Activated naive CD4-positive, alpha-beta T cell treated with Interleukin-2 at 50 U/mL for 16 hours (primary cell): Measurements from ENCODE around the gene LOXL1.
A peak's percentile ranks its signal among the peaks of the same experiment; 100 is the strongest.

Experiments
- DNase-seq: peaks from one replicate; pipeline ENCODE4 v3.0.0-alpha.2; 2020

LOXL1 gene

DNA sequence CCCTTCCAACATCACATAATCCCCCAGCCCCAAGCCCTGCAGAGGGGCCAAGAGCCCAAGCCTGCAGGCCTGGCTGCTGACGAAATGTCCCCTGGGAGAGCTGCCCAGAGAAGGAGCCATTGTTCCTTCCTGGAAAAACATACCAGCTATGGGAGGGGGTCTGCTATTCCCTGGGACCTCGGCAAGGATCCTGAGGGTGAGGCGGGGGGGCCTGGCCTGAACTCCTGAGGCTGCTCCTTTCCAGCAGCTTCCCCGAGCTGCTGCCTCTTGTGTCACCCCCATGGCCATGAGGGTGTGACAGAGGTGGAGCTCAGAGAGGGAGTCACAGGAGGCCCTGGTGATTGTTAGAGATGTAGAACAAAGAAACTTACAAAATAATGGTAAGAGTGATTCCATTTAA lies 12.9 kb downstream of the LOXL1 start:
- no peak for DNase-seq

DNA sequence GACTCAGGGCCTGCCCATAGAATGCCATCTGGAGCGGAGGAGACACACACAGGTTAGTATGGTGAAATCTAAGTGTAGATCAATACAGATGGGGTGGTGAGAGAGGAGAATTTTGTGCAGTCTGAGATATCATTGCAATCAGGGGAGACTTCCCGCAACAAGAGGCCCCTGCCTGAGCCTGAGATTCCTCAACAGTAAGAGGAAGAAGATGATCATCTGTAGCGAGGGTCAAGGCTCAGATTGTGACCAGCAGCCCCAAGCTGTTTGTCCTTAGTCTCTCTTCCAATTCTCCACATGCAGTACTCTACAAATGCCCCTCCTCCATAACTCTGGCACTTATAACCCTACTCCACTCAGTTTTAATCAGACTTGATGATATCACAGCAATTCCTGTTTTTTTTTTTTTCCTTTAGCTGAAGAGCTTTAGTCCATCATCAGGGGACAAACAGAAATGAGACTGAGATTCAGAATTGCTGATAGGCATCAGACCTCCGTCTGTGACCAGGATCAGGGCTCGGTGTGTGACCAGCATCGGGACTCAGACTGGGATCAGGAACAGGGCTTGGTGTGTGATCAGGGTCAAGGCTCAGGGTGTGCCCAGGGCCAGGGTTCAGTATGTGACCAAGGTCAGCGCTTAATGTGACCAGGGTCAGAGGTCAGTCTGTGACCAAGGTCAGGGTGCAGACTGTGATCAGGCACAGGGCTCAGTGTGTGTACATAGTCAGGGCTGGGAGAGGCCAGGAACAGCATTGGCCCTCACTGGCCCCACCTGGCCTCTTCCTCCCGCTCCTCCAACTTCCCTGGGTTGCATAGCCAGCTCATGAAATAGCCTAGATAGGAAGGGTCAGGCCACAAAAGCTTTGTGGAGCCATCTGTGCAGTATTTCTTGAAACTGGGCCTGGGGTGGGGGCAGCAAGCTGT lies 14.1 kb downstream of the LOXL1 start:
- DNase-seq, result no peak

DNA sequence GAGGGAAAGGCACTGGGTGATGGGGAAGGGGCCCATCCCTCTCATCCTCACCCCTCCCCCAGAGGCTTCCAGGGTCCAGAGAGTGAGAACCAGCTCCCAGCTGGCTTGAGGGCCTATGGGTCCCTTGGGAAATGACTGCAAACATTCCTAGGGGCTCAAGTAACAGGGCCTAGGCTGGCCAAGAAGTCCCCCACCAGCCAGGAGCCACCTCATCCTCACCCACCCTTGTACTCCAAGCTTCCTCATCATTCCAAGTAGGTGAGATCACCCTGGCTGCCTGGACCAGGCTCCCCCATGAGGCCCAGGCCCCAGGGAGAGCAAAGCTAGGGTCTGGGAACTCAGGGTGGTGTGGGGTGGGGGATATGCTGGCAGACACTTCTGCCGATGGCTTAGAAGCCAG lies 14.8 kb downstream of the LOXL1 start:
- no peak for DNase-seq

DNA sequence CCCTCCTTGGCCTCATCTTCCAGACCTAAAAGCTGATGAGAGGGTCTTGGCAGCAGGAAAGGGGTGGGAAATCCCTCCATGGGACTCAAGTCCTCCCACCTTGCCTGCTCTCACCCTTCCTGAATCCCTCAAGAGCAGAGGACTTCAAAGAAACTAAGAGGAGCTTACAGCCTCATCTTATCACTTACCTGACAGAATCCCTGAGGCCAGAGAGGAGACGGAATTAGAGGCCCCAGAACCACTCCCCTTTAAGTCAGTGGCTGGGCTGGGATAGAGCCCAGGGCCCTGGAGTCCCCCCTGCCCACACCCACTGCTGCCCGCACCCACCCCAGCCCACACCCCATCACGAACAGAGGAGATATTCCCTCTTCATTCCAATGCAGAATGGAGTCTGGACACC lies 15.2 kb downstream of the LOXL1 start:
- DNase-seq, result no peak

DNA sequence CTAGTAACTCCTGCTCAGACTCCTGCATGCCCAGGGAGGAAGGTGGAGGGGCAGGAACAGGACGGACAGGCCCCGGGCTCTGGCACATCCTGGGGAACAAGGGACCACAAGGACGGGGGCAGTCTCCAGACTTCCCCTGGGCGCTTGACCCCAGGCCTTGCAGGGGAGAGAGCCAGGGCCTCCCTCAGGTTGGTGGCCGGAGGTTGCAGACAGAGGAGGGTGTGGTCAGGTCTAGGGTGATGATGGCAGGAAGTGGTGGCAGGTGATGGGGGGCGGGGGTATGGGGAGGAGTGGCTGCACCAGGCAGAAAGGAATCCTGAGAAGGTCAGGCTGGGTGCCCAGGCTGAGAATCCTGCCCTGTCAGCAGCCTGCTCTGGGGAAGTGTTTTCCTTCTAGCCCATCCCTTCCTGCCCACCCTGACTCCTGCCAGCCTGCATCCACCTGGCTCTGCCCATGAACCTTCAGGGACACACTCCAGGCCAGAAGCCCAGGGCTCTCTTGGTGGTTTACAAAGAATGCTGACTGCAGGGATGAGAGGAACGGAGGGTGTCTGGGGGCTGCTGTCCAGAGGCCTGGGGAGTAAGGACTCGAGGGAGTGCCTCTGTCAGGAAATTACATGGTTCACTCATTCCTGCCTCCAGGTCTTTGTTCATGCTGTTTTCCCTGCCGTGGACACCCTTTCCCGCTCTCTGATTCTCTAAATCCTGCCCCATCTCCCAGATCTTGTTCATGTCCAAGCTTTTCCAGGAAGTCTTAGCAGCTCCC lies 15.8 kb downstream of the LOXL1 start:
- no peak for DNase-seq

DNA sequence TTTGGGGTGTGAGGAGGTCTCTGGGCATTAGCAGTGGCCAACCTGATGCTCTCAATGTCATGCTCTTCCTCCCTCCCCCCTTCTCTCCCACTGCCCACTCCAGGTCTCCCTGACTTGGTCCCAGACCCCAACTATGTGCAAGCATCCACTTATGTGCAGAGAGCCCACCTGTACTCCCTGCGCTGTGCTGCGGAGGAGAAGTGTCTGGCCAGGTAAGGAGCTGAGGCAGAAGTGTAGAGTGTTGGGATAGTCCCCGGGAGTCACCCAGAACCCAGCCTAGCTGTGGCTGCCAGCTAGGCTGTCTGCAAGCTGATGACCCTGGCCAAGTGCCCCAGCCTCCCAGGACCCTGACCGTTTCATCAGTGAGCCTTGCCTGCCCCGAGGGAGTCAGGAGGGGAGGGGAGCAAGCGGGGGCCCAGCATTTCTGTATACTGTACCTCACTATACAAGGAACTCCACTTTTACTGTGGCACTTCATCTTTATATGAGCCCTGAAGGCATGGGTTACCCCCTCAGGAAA lies 16.5 kb downstream of the LOXL1 start:
- no peak for DNase-seq

DNA sequence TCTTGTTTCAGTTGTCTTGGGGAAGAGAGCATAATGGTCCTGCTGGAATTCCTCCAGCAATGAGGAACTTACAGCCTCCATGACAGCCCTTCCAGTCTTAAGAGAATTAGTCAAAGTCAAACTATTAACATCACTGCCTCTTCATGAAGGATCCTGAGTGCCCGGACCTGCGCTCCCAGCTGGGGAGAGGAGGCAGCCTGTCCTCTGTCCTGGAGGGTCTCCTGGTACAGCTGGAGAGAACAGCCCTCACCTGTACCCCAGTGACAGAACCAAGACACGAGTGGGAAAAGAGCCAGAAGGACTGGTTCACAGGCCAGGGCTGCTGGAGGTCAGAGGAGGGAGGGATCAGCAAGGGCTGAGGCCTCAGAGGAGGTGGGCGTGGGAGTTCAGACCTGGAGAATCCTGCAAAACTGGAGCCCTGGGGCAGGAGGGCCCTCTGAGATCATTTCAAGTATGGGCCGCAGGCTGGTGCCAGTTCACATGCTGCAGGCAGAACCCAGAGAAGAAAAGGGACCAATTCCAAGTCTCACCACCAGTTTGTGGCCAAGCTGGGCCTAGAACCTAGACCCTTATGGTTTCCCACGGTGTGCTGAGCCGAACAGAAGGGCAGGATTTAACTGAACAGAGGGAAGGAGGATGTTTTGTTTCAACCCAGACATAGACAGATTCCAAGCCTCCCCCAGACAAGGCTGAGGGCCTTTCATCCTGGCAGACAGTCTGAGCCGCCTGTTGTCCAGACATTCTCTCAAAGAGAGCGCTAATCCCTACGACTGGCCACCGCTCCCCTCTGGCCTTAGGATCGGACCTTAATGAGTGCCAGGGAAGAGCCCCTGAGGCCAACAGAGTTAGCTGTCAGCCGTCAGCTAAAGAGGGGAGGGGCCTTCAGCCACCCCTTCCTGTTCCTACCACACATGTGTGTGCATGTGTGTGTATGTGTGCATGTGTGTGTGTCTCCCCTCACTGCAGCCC lies 18.2 kb downstream of the LOXL1 start:
- DNase-seq, result no peak

DNA sequence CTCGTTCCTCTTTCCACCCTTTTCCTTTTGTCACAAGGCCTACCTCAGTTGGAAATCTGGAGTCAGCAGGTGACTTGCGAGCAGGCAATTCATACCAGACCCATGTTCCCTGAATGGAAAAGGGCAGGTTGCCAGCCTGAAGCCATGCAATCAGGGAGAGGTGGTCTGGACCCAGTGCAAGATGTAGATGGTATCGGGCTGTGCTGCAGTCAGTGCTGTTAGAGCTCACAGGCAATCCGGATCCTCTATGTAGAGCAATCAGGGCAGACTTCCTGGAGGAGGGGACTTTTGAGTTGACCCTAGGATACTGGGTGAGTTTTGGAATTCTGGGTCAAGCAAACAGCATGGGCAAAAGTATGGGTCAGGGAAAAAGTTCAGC lies 18.9 kb downstream of the LOXL1 start:
- DNase-seq, result no peak

DNA sequence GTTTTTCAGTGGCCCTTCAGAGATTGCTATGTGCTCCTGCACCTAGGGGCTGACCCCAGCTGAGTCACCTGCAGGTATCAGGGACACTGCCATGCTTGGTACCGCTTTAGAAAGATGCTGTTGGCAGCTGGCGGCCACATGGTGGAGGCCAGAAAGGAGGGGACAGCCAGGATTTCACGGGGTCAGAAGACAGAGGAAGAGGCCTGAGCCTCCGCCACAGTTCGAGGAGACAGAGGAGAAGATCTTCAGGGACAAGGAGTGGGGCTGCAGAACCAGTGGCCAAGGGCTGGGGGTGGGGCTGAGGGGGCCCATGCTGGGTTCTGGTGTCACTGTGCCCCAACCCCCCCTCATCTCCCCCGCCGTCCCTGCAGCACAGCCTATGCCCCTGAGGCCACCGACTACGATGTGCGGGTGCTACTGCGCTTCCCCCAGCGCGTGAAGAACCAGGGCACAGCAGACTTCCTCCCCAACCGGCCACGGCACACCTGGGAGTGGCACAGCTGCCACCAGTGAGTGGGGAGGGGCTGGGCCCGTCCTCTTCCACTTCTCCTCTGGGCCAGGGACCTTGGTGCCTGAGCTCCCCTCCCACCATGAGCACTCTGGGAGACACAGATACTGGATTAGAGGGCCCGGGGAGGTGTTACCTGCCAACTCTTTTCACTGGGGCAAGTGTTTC lies 19.9 kb downstream of the LOXL1 start:
- no peak for DNase-seq

DNA sequence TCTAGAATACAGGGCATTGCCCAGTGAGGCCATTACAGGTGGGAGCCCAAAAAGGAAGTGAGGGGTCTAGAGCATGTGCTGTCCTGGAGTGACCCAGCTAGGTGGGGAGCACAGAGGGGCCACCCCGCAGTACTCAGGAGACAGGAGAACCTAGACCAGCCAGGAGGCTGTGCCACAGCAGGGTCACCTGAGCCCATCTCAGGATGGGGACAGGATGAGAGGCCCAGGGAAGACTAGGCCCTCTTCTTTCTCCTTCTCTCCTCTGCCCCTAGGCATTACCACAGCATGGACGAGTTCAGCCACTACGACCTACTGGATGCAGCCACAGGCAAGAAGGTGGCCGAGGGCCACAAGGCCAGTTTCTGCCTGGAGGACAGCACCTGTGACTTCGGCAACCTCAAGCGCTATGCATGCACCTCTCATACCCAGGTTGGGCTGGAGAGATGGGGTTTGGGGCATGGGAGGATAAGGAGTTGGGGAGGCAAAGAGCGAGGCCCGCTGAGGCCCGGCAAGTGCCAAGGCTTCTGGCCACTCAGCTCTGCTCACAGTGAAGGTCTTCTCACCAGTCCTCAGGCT lies 20.6 kb downstream of the LOXL1 start:
- DNase-seq, result no peak

DNA sequence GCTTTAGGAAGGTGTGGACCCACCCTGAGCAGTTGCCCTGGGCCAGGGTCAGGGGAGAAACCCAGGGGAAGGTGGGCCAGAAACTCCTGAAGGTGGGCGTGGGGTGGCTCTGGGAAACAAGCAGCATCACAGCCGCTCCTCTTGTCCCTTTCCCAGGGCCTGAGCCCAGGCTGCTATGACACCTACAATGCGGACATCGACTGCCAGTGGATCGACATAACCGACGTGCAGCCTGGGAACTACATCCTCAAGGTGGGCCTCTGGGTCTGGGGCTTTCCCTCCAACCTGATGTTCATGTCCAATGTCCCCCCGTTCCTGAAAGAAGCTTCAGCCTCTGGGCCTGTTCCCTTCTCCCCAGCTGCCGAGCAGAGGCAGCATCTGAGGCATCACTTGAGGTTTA lies 21.4 kb downstream of the LOXL1 start:
- no peak for DNase-seq

DNA sequence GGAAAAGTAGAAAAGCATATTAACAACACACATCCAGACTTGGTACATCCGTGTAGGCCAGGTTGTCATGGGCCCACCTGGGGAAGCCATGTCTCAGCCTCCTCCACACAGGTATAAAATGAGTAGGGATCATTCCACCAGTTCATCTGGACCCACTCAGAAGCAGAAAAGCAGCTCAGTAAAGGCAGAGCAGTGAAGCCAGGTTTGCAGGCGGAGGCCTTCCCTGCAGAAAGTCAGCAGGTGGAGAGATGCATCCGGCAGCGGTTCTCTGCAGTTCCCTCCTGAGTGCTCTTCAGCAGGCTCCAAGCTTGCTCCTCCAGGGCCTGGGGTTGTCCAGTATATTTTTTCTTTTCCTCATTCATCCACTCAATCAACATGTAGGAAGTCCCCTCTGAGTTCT lies 22.1 kb downstream of the LOXL1 start:
- no peak for DNase-seq

DNA sequence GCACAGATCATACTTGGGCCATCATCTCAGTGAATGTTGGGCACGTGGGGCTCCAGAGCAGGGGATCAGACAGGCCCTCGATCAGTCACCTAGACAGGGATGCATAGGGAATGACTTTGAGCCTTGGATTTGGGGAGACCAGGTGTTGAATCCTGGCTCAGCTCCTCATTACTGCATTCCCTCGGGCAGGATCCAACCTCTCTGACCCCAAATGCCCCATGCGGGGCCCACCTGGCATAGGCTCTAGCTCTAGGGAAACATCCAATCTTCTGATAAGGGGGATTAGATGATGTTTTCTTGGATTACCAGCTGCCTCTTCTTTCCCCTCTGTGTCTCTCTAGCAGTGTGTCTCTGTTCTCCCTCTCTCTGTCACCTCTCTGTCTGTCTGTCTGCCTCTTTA lies 22.7 kb downstream of the LOXL1 start:
- no peak for DNase-seq

DNA sequence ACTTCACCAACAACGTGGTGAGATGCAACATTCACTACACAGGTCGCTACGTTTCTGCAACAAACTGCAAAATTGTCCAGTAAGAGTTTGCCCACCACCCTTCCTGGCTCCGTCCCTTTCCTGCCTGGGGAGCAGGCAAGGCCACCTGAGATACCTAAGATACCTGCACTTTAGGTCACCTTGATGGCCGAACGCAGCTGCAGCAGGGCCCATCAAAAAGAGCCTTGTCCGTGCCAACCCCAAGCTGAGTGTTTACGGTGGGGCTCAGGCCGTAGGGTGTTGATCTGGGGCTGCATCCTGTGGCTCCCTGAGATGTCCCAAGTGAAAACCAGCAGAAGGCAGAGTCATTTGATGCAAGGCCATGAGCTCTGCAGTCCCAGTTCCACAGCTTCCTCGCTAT lies 23.2 kb downstream of the LOXL1 start:
- DNase-seq, result no peak

DNA sequence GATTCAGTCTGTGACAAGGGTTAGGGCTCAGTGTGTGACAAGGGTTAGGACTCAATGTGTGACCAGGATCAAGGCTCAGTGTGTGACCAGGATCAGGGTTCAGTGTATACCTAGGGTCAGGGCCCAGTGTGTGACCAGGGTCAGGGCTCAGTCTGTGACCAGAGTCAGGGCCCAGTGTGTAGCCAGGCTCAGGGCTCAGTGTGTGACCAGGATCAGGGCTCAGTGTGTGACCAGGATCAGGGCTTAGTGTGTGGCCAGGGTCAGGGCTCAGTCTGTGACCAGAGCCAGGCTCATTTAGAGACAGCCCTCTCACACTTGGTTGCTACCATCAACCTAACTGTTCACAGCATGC lies 24.2 kb downstream of the LOXL1 start:
- no peak for DNase-seq

DNA sequence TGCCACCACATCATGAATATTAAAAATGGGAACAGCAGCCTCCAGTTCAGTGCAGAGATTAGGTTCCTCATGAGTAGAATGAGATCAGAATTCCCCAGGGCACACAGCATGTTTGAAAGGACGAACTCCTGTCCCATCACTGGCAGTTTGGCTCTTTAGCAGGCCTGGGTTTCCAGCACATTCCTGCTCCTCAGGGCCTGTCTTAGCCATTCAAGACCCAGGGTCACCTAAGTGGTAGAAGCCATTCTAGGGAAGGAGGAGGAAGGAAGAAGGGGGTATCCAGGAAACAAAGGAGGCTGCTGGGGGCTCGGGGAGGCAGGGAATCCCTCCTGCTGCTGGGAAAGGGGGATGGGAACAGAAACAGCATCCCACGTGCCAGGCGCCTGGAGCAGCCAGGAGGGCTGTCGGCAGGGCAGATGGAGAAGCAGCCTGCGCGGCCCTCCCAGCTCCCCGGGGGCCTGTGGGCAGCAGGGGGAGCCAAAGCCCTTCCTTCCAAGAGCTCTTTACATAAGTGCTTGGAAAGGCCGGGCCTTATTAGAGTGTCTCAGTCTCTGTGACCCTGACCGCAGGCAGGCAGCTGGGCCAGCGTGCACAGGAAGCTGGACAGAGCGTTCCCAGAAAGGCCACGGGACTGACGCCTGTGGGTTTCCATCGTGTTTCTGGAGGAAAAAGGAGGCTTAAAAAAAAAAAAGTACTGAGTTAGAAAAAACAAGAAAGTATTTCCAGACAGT lies 24.7 kb downstream of the LOXL1 start:
- peak; percentile 66 for DNase-seq

DNA sequence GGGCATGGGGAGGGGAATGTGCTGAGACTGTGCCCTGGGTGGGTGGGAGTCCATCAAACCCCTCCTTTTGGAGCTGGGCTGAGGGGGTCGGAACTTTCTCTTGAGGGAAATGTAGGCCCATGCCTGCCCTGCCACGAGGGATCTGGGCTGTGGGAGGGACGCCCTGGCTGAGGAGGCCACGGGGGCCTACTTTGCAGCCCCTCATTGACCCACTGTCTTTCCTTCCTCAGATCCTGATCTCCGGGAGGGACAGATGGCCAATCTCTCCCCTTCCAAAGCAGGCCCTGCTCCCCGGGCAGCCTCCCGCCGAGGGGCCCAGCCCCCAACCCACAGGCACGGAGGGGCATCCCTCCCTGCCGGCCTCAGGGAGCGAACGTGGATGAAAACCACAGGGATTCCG lies 25.3 kb downstream of the LOXL1 start:
- no peak for DNase-seq

DNA sequence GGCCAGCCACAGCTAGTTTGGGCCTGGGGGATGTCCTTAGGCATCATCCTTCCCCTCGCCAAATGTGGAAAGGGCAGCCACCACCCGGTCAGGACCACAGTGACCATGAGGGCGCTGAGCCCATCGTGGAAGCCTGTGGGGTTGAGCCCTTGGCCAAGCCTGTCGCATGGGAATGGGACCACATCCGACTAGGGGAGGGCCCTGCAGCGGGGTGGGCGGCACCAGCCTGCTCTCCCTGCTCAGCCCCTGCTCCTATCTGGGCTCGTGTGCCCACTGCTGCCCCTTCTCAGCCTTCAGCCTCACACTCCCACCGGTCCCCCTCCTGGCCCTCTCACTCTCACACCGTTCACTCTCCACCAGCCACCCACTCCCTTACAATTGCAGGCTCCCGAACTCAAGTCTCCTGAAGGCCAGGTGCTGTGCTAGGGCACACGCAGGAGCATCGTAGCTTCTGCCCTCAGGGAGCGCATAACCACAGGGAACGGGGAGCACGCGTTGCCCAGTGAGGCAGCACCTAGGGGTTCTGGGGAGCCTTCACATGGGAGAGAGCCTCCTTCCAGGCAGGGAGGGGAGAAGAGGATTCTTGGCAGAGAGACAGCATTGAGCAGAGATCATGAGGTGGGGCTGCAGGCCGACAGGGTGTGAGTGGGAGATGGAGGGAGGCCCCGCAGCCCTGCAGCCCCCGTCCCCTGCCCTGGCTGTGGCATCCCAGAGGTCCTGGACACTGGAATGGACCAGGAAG lies 26.1 kb downstream of the LOXL1 start:
- DNase-seq, result no peak

DNA sequence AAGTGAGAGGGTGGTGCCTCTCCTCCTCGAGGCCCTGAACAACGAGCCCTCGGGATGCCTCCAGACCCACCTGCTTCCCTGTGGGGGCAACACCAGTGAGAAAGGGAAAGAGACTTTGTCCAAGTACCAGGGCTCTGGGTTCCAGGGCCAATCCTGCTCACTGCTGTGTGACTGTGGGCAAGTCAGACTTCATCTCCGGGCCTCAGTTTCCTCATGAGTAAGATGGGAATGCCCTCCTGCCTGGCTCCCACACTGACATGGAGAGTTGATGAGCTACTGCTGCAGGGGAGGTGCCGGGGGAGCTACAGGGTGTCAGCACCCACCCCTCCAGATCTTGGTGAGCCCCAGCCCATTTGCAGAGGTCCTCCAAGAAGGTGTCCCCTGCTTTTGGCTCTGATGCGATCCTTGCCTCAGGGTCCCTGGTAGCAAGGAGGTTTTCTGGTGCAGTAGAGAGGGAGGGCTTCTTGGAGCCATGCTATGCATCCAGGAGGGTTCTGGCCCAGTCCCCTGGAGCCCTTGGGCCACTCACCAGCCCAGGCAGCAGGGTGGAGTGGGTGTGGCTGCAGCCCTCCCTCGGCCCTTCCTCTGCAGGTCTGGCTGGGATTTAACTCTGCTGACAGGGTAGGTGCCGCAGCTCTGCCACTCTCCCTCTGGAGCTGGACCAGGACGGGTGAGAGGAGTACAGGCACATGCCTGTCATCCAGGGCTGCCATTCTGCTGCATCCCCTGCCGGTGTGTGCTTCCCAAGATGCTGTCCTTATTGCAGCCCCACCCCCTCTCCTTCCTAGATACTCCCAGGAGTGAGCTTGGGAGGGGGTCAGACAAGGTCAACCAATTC lies 26.9 kb downstream of the LOXL1 start:
- DNase-seq, result no peak
